Hepatic stellate cell (primary cell): Measurements from ENCODE around the gene OXCT2.
"Not testable (repeated sequence)": the region's sequence is repeated elsewhere in the genome, so short reads cannot be mapped to it uniquely, and the experiment has no call there.

Source experiments
- DNase-seq: peaks from one replicate; pipeline ENCODE4 v3.0.0; 2011; ENCODE audit warnings: low spot score

Gene OXCT2

DNA sequence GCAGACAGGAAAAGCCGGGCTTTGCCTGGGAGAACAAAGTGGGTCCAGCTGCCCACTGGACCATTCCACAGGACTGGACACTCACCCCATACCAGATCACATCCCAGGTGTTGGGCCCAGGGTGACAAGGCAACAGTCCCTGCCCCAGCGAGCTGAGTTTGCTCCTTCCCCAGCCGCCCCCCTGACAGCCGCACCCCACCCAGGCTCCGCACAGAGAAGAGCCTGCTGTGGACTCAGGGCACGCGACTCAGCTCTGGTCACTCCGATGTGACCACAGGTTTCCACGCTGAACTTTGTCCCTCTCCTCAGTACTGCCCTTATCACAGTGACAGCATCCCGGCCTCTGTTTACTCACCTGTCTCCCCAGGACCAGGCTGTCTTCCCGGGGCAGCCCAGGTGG lies 16.3 kb upstream of the OXCT2 start:
- no peak for DNase-seq

DNA sequence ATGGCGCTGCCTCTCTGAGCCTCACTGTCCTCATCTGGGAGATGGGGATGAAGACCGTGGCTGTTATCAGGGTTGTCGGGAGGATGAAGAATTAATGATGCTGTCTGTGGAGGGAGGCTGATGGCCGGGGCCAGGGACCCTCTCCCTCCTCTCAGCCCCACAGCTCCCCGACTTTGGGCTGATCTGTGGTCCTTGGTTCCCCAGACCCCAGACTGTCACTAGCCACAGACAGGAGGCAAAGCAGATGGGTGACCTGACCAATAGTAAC lies 15.9 kb upstream of the OXCT2 start:
- not testable (repeated sequence) for DNase-seq

DNA sequence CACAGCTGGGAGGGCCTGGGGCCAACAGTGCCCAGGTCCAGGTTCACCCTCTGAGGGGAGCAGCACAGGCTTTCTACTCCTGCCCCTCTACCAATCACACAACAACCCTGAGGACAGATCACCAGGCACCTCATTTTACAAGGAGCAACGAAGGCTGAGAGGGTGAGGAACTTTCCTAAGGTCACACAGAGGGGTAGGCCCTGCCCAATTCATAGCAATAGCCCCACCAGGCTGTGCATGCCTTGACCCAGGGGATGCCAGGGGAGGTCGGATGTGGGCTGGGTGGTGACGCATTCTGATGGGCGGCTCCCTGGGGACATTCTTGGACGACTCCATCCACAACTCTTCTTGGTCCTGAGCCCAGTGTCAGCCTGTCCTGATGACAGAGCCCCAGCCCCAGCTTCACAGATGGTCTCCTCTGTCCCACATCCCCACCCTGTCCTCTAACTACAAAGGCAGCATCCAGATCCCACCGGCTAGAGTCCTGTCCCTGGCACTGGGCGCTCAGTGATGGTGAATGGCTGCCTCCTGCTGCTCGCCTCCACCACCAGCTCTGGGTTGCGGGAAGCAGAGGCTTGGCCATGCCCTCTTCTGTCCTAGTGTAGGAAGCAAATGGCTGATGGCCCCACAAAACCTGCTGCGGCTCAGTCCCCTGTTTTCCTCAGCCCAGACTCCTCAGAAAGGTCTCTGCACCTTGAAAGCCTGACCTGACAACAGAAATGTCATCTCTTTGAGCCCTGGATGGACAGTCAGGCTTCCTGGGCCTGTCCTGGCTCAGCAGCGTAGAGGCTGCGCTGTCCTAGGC lies 15.4 kb upstream of the OXCT2 start:
- DNase-seq, result not testable (repeated sequence)

DNA sequence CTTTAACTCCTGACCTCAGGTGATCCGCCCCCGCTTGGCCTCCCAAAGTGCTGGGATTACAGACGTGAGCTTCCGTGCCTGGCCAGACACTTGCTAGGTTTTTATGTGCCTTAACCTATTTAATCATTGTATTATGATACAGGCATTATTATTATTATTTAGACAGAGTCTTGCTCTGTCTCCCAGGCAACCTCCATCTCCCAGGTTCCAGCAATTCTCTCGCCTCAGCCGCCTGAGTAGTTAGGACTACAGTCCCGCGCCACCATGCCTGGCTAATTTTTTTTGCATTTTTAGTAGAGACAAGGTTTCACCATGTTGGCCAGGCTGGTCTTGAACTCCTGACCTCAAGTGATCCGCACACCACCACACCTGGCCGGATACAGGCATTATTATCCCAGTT lies 11.5 kb upstream of the OXCT2 start:
- DNase-seq, result not testable (repeated sequence)

DNA sequence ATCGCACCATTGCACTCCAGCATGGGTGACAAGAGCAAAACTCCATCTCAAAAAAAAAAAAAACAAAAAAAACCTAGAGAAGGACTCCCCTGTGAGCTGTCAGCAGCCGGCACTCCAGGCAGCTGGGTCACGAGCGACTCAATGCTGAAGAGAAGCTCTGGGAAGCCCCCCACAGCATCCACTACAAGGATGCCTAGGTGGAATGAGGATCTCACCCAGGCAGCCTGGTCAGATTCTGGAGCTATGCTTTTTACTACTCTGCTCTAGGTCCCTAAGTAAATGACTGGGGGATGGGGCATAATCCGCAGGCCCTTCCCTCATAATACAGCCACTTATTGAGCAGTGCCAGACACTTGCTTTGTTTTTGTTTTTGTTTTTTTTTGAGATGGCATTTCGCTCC lies 11.0 kb upstream of the OXCT2 start:
- DNase-seq, result no peak

DNA sequence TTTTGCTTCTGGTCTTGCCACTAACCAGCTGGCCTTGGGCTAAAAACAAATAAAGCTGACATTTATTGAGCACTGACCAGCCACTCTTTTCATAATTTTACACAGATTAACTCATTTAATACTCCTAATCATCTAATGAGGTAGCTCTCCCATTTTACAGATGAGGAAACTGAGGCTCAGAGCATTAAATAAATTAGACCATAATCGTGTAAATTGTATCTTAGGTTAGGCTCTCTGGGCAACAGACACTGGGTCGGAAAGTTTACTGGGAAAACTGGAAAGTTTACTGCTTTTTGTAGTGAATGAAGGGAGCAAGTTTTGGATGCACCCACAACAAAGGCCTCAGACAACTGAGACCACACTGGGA lies 10.2 kb upstream of the OXCT2 start:
- DNase-seq, result no peak

DNA sequence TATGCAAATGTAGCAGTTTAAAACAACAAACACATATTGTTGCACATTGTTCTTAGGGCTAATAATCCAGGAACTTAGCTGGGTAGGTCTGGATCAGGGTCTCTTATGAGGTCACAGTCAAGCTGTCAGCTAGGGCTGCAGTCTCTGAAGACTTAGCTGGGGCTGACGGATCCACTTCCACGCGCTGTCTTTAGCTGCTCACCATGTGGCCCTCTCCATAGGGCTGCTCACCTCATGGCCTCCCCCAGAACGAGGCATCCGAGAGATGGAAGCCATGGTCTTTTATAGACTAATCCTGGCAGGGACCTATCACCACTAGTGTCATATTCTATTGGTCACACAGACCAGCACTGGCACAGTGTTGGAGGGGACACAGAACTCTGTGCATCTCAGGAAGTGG lies 8.7 kb upstream of the OXCT2 start:
- no peak for DNase-seq

DNA sequence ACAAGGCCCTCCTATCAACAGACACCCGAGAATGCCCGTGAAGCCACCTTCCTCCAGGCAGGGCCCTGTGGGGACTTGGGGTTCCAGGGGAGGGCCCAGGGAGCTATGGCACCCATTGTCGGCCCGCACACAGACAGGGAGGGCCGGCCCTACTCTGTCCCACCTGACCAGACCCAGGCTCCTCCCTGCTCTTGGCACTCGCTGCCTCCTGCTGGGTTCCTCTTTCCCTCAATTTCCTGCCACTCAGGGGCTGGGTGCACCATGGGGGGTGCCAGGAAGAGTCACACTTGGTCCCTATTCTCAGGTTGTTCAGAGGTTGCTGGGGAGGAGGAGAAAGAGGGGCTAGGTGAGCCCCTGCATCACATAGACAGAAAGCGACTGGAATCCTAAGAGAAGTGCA lies 8.0 kb upstream of the OXCT2 start:
- no peak for DNase-seq

DNA sequence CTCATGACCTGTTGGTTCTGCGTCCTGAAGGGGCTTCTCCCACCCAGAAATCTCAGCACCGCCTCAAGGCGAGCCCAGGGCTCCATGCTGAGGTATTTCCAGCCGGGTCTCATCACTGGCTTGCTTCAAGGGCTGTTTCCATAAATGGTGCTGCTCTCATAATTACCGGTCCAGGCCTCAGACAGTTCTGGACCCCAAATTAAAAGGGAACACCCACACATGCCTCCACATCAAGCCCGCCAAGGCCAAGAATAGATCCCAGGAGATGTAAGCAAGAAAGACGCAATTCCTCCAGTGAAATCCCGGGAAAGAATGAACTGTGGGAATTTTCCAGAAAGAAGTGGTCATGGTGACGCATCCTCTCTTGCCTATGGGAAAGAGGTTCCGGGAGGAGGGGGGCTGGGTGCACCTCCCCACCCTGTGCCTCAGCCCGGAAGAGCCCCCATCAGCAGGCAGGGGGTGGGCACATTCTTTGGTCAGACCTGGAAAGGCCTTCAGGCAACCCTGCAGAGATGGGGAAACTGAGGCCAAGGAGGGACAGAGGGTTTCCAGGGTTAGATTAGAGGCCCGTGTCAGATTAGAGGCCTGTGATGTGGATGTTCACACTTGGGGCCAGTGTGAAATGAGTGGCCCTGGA lies 7.4 kb upstream of the OXCT2 start:
- not testable (repeated sequence) for DNase-seq

DNA sequence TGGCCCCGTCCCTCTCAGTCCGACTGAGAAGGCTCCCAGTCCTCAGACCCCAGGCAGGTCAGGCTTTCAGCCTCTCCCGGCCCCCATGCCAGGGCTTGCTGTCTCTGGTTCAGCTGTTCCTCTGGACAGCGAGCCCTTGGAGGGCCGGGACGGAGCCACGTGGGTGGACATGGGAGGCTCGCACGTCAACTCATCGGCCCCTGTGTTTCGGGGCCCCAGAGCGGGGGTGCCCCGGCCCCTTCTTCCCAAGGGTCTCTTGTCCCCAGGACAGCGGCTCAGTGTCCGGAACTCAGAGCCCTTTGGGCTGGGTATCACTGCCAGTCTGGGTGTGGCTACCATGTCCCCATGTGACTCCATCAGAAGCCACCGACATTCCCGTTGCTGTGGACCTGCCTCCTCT lies 6.7 kb upstream of the OXCT2 start:
- DNase-seq, result not testable (repeated sequence)

DNA sequence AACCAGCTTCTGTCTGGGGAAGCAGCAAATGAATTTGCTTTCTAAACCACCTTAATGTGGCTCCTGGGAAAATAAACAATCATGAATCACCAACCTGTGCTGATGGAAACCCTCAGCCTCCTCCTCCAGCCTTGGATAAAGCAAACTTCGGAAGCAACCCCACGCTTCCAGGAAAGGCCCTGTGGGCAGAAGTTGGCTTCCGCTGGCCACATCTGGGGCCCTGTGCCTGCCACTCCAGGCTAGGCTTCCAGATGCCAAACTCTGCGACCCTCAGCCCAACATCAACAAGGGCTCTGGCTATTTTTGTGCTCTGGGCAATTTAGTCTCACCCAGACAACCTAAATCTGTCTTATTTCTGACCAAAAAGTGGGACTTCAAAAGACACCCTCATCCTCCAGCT lies 6.2 kb upstream of the OXCT2 start:
- DNase-seq, result no peak

DNA sequence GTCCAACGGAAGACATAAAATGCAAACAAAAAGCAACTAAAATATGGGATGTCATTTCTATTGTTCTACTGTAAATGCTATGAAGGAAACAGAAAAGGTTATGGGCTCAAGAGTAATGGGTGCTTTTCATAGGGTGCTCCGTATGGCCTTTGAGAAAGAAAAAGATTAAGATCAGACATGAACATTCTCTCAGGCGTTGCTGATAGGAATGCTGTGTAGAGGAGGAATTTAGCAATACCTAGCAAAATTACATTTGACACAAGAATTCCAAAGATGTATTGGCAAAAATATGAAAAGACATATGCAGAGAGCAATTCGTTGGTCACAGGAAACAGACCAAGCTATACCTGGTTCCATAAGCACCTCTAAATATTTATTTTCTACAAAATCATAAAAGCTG lies 5.7 kb upstream of the OXCT2 start:
- no peak for DNase-seq

DNA sequence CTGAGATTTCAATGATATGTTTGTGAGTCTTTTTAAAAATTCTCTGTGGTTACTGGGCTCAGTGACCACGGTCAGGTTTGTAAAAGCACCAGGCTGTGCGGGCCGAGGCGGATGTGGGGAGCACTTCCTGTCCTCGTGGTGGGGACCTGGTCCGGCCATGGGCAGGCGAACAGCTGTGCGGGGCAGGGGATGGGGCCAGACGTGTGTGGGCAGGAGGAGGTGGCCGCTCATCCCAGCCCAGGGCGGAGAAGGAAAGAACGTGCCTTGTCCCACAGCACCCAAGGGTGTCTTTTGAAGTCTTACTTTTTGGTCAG lies 5.2 kb upstream of the OXCT2 start:
- no peak for DNase-seq

DNA sequence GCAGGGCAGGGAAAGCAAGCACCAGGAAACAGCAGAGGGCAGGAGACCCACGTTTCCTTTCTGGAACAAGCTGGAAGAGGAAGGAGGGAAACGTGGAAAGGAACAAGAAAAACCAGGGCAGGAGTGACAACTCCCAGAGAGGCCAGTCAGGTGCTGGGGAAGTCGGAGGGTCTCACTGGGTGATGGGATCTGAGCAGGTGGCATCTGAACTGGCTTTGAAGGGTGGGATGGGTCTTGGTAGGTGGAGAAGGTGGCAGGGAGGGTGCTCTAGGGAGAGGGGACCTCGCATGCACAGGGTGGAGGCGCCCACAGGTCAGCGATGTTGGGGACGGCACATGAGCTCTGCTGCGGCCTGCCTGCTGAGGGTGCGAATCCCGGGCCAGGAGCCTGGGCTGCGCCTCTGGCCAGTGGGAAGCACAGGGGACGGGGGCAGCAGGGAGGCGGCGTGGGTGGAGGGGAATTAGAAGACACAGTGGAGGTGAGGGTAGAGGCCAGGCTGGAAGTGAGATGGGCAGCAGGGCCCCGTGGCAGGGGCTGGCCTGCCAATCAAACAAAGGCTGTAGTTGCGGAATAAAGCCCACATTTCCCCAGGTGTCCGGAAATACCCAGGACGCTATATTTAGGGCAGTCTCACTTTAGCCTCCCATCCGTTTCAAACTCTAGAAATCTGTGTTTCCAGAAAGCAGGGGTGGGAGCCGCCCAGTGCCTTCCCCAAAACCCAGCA lies 4.7 kb upstream of the OXCT2 start:
- not testable (repeated sequence) for DNase-seq

DNA sequence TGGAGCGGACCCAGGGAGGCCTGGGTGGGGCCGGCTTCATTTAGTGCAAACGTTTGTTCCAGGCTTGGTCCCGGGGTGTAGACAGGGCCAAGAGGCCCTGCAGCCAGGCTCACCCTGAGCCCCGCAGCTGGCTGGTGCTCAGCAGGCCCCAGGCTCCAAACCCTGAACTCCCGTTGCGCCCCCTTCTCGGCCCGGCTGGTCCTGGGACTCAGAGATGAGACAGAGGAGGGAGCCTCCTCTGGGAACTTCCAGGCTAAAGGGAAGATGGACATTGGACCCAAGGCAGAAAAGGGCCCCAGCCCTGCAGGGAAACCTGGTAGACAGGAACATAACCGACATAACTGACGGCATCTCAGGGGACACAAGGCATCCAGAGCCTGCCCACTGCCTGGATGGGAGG lies 4.0 kb upstream of the OXCT2 start:
- not testable (repeated sequence) for DNase-seq

DNA sequence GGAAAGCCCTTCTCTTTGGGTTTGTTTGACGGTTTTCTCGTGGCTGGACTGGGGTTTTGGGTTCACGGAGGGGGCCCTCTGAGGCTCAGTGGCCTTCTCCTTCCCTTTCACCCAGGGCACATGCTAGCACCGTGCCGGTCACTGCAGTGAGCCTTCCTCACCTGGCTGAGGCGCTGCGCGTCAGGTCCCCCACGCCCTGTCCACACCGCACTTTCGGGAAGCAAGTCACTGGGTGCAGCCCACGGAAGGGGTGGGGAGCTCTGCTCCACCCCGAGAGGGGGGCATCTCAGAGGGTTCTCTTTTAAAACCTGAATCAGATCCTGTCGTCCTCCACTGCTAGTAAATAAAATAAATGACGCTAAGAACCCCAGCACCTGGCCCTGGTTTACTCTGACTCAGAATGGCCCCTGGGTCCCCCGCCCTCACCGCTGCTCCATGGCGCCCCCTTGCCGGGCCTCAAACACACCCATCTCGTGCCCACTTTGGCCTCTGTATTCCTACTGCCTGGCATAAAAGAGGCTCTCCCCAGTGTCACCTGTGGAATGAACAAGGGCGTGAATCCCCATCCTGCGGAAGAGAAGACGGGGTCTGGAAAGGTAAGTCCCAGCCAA lies 2.3 kb upstream of the OXCT2 start:
- not testable (repeated sequence) for DNase-seq

DNA sequence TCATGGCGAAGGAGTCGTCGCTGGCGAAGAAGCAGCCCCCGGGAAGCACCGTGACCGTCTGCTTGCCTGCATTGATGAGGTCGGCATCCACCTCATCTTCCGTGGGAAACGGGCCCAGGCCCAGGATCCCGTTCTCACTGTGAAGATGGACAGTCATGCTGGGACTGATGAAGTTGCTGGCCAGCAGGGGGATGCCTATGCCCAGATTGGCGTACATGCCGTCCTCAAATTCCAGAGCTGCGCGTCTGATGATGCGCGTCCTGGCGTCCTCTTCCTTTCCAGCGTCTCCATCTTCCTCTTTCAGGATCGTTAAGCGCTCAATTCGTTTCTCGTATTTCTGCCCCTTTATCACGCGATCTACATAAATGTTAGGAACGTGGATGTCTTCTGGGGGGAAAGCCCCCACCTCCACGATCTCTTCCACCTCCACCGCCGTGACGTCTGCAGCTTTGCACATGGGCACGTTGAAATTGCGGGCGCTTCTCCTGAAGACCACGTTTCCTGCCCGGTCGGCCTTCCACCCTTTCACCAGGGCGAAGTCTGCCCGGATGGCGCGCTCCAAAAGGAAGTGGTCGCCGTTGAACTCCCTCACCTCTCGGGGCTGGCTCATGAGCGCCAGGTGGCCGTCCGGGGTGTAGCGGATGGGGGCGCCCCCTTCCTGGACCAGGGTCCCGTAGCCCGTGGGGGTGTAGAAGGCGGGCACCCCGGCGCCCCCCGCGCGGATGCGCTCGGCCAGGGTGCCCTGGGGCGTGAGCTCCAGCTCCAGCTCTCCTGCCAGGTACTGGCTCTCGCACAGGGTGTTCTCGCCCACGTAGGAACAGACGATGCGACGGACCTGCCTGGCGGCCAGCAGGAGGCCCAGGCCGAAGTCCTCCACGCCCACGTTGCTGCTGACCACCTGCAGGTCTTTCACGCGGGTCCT lies 787 bp downstream of the OXCT2 start:
- peak; percentile 36 for DNase-seq

DNA sequence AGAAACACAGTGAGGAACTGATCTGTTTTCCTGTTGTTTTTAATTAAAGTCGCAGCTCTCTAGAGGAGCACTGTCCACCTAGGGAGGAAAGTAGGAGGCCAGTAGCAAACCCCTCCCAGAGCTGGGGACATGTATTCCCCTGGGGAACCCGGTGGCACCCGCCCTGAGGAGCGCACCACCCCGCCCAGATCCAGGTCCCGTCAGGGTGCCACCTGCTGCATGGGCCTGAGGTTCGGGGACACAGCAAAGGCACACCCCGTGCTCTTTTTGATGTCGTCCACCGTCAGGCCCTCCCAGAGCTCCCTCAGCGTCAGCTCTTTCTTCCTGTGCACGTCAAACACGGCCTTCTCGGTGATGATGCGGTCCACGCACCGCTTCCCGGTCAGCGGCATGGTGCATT lies 1.6 kb downstream of the OXCT2 start:
- DNase-seq, result not testable (repeated sequence)

DNA sequence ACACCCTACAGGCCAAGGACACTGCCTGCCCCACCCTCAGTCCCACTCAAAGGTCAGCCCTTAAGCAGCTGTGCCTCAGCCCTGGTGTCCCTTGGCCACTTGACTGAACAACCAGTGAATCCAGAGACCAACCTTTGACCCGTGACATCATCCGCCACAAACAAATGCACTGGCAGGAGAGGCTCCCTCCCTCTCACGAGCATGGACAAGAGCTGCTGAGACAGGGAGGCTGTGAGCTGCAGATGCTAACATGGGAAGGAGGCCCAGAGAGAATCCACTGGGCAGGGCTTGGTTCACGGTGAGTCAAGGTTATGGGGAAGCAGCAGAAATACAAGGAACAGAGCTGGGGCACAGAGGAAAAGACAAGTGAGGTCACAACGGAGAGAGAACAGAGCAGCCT lies 4.7 kb downstream of the OXCT2 start:
- DNase-seq, result not testable (repeated sequence)

DNA sequence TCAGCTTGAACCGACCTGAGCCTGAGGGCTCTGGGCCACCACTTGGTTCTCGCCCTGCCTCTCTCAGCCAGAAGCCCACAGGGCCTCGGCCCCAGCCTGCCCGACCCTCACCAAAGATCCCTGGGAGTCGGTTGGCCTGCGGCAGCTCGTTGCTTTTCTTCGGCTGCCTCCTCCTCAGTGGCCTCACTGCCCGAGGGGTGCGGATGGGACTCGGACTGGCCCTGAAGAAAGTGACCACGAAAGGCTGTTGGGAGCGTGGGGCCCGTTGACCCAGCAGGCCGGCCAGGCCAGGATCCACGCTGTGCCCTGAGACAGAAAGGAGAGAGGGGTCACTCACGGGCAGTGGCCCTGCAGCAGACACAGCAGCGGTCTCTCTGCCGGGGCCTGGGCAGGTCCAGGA lies 6.6 kb downstream of the OXCT2 start:
- not testable (repeated sequence) for DNase-seq

DNA sequence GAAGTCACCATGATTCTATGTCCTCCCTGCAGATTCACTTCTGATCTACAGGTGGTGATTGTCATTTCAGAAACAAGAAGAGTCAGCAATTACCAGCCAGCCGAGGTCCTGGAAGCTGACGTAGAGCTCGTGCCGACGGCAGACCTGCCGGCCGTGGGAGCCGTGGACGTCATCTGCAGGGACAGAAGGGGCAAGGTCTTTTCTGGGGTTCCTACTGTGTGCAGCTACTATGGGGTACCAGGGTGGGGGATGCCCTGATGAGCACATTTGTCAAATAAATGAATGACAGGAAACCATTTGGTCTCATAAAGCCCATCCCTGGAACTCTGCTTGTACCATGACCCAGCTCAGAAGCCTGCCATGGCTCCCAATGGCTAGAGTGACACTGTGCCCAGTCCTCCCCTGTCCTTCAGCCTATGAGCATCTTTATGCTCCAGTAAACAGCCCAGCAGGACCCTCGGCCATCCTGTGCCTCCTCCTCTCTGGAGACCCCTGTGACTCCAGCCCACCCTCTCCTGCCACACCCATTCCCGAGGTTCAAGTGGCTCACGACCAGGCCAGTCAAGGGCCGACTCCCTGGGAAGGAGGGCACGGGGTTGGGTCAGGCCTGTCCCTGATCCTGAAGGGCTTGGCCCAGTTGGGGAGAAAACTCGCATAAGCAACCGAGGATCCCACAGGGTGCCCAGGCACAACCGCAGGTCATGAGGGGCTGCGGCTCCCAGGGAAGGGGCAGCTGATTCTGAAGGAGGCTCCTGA lies 7.4 kb downstream of the OXCT2 start:
- not testable (repeated sequence) for DNase-seq
